ENCODE results near the gene PDZRN4. TPM values are rescaled to one million over a fixed set of nuclear protein-coding genes. Genes with fewer than 3 reads are reported as not detected.
"Not testable (repeated sequence)": the region's sequence is repeated elsewhere in the genome, so short reads cannot be mapped to it uniquely, and the experiment has no call there.

Gene PDZRN4
- total RNA-seq, 6 donors from 2014 or later, result 0.17 to 1.3 (median 0.61) TPM; not detected in 1

DNA sequence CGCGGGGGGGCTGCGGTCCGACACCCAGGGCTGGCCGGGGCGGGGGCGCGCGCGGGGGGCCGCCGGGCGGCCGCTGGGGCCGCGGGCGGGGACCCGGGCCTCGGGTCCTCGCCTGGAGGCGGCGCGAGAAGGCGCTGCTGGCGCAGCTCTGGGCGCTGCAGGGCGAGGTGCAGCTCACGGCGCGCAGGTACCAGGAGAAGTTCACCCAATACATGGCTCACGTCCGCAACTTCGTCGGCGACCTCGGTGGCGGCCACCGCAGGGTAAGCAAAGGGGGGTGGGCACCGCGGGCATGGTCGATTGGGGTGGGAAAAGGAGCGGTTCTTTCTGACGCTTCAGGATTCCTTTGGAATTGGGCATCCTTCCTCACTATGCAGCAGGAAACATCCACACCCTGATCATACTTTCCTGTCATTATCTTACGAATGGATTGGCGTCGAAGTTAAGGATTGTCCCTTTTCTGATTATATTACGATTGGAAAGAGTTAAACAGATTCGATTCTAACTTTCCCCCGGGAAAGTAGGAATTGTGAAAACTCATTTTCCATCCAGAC is 798 bp downstream of the PDZRN4 start:
- TF ChIP-seq POLR2A (IDR thresholded peaks at IDR 0.05), result no peak
- no peak for TF ChIP-seq POLR2AphosphoS5 (IDR thresholded peaks at IDR 0.05)
- TF ChIP-seq, protein P1, sequence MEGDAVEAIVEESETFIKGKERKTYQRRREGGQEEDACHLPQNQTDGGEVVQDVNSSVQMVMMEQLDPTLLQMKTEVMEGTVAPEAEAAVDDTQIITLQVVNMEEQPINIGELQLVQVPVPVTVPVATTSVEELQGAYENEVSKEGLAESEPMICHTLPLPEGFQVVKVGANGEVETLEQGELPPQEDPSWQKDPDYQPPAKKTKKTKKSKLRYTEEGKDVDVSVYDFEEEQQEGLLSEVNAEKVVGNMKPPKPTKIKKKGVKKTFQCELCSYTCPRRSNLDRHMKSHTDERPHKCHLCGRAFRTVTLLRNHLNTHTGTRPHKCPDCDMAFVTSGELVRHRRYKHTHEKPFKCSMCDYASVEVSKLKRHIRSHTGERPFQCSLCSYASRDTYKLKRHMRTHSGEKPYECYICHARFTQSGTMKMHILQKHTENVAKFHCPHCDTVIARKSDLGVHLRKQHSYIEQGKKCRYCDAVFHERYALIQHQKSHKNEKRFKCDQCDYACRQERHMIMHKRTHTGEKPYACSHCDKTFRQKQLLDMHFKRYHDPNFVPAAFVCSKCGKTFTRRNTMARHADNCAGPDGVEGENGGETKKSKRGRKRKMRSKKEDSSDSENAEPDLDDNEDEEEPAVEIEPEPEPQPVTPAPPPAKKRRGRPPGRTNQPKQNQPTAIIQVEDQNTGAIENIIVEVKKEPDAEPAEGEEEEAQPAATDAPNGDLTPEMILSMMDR (IDR thresholded peaks at IDR 0.05), result no peak
- TF ChIP-seq EP300 (IDR thresholded peaks at IDR 0.05), result no peak
- WGBS, 2 donors, result 3 to 7% methylated on average over 7 to 45 of the region's 49 CpGs
- Histone ChIP-seq H3K27me3 (peaks cover 0 to 20% (median 8%) of the 10 kb centered on the region in 4 donors), H3K4me1 (peaks cover 13 to 25% (median 15%) of the 10 kb centered on the region in 4 donors), H3K27ac (no peak overlapping the region), H3K4me3 (peak overlapping the region in 3 of 4 donors; percentile 29 to 47 (median 34)), H3K36me3 (no peaks in the 10 kb centered on the region), H3K9me3 (no peaks in the 10 kb centered on the region)
- no peak for ATAC-seq (ENCODE audit: low FRiP score in 2 of 2)
- no peak for DNase-seq

DNA sequence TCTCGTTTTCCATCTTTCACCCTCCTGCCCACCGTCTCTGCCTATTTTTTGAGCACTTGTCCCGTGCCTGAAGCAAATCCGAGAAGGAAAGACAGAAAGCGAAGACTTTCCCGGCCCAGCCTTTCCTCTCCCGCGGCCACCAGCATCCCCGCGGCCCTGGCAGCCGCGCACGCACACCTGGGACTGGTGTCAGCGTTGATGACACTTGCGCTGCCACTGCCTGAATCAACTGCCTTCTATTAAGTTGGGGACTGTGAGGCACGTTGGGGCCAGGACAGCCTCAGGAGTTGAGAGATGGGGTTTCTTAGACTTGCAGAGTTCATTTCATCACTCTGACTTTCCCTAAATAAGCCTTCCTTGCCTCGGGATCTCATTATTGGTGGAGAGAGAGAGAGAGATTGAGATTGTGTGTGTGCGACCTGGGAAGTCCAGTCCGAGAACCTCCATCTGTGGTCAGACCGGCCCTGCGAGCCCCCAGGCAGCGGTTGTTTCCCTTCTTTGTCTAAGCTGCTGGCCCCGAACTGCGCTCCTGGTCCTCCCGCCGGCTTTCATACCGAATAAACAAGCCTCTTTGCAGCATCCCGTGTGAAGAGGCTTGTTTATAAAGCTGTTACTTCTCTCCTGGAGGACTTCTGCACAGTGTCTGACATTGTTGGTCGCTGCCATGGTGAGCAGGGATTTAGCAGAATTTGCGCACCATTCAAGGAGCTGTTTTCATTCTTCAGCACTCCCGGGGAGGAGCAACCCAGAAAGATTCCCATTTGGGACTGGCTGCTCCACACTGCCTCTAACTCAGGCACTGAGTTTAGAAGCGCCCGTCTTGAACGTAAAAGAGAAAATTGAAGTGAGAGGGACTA is 1.5 kb downstream of the PDZRN4 start:
- peak in 1 of 2 donors; percentile 65 for DNase-seq
- no peak overlapping the region for H3K27ac ChIP-seq
- ATAC-seq (ENCODE audit: low FRiP score in 2 of 2), result peak in 1 of 2 donors; percentile 29
- 3 to 4% methylated on average over 34 of the region's 34 CpGs for WGBS, 2 donors
- no peaks in the 10 kb centered on the region for H3K9me3 ChIP-seq
- H3K36me3 ChIP-seq, result no peaks in the 10 kb centered on the region
- peaks cover 13 to 25% (median 15%) of the 10 kb centered on the region in 4 donors for H3K4me1 ChIP-seq
- peaks cover 0 to 20% (median 8%) of the 10 kb centered on the region in 4 donors for H3K27me3 ChIP-seq
- peak overlapping the region in 3 of 4 donors; percentile 29 to 47 (median 34) for H3K4me3 ChIP-seq
- TF ChIP-seq, protein P1 (IDR thresholded peaks at IDR 0.05), result no peak
- no peak for TF ChIP-seq POLR2A (IDR thresholded peaks at IDR 0.05)
- TF ChIP-seq EP300 (IDR thresholded peaks at IDR 0.05), result no peak
- no peak for TF ChIP-seq POLR2AphosphoS5 (IDR thresholded peaks at IDR 0.05)

DNA sequence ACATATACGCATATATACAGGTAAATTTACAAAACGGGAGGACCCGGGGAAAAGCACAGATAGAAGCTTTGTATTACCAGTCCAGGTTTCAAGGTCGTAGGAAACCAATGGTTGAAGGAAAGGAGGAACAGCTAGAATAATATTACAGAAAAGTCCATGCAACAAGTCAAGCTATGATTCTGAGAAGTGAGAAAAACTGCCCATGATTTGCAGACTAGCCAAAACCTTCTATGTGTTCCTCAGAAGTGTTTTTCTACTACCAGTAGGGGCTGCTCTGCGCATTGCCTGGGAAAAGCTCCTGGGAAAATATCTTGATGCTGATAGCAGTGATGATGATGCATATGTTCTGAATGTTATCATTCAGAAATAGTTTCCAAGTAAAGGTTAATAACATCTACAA is 2.2 kb downstream of the PDZRN4 start:
- Histone ChIP-seq H3K27ac (no peak overlapping the region), H3K4me1 (peaks cover 13 to 25% (median 15%) of the 10 kb centered on the region in 4 donors), H3K27me3 (peaks cover 0 to 20% (median 8%) of the 10 kb centered on the region in 4 donors), H3K4me3 (peak overlapping the region in 2 of 4 donors; percentile 34 to 47), H3K36me3 (no peaks in the 10 kb centered on the region), H3K9me3 (no peaks in the 10 kb centered on the region)
- TF ChIP-seq EP300 (IDR thresholded peaks at IDR 0.05) (no peak), POLR2A (IDR thresholded peaks at IDR 0.05) (no peak), POLR2AphosphoS5 (IDR thresholded peaks at IDR 0.05) (no peak)
- TF ChIP-seq, protein P1 (IDR thresholded peaks at IDR 0.05), result no peak
- DNase-seq, result no peak
- no peak for ATAC-seq (ENCODE audit: low FRiP score in 2 of 2)
- 14 to 22% methylated on average over 5 of the region's 5 CpGs for WGBS, 2 donors

DNA sequence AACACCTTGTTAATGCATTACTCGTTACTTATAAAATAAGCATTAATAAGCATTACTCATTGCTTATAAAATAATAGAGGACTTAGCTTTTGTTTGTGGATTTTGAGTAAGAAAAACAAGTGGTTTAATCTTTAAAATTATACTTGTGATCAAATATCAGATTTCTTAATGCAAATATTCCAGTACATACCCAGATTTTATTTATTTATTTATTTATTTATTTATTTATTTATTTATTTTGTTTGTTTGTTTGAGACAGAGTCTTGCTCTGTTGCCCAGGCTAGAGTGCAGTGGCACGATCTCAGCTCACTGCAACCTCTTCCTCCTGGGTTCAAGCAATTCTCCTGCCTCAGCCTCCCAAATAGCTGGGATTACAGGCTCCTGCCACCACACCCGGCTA is 3.4 kb downstream of the PDZRN4 start:
- not testable (repeated sequence) for H3K9me3 ChIP-seq

DNA sequence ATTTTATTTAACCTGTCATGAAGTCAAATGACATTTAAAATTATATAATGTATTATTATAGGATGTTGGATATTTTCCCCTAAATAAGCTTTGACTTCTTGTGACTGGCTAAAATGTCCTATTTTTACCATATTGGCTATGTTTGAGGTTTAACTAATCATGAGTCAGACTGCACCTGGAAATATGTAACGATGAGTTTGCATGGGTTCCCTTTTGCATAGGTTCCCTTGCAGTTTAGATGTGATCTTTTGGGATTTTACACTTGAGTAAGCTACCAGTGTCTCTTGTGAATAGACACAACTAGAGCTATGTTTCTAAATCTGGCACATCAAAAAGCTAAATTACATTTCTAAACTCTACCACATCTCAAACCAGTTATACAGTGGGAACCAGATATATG is 5.2 kb downstream of the PDZRN4 start:
- WGBS, 2 donors, result 61 to 85% methylated on average over 1 of the region's 1 CpG

More for the DNA sequence above, 3.4 kb downstream of the PDZRN4 start:
- not testable (repeated sequence) for DNase-seq; ATAC-seq (ENCODE audit: low FRiP score in 2 of 2); H3K27ac ChIP-seq; H3K36me3 ChIP-seq; H3K4me3 ChIP-seq
- peaks cover 0 to 20% (median 8%) of the 10 kb centered on the region in 4 donors for H3K27me3 ChIP-seq
- 86 to 95% methylated on average over 3 of the region's 3 CpGs for WGBS, 2 donors
- peaks cover 13 to 25% (median 15%) of the 10 kb centered on the region in 4 donors for H3K4me1 ChIP-seq

More for the DNA sequence above, 5.2 kb downstream of the PDZRN4 start:
- Histone ChIP-seq H3K9me3 (no peaks in the 10 kb centered on the region), H3K4me3 (no peak overlapping the region), H3K36me3 (no peaks in the 10 kb centered on the region), H3K27me3 (peaks cover 0 to 13% (median 7%) of the 10 kb centered on the region in 4 donors), H3K4me1 (peaks cover 8 to 19% (median 11%) of the 10 kb centered on the region in 4 donors), H3K27ac (no peak overlapping the region)
- no peak for ATAC-seq (ENCODE audit: low FRiP score in 2 of 2)
- no peak for DNase-seq
- TF ChIP-seq EP300 (IDR thresholded peaks at IDR 0.05) (no peak), POLR2AphosphoS5 (IDR thresholded peaks at IDR 0.05) (no peak), POLR2A (IDR thresholded peaks at IDR 0.05) (no peak)
- TF ChIP-seq, protein P1 (IDR thresholded peaks at IDR 0.05), result no peak
